AG08396 (cell line): ENCODE results near the gene CTDSP2.
"Not testable (repeated sequence)": the region's sequence is repeated elsewhere in the genome, so short reads cannot be mapped to it uniquely, and the experiment has no call there.

Source experiments
- DNase-seq: peaks from one replicate; pipeline ENCODE4 v3.0.0; 2012; ENCODE audit warnings: low spot score, mixed read lengths

The CTDSP2 gene

DNA sequence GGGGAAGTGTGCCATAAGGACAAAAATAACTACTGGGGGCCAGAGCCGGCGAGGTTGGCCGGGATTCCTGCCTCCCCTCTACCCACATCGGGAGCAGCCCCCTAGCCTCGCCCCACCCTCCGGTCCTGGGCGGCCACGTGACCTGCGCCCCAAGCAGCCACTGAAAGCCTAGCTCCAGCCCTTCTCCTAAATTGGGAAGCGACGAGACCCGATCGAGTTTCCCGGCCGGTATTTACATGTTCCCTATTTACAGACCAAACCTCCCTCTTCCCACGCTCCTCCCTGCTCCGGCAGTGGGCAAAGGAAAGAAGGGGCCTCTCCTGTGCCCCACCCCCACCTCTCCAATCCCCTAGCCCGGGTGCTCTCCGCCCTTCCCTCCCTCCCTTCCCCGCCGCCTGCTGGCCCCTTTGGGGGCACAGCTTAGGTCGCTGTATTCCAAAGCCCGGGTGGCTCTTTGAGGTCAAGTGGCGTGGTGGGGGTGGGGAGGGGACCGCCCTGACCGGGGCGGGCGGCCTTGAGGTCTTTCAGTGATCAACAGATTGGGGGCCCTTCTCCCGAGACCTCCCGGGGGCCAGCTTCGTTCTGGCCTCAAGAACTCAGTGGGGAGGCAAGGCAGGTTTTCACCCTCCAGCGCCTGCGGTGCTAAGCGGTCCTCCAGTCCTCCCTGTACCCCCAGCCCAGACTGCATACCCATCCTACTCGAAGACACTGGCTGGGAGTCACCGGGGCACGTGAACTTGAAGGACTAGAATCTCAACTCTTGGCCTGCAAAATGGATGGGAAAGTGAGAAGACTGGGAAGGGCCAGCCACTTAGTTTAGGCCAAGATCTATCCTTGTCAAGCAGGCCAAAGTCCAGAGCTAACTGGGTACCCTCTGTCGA is 6.3 kb upstream of the CTDSP2 start:
- no peak for DNase-seq

DNA sequence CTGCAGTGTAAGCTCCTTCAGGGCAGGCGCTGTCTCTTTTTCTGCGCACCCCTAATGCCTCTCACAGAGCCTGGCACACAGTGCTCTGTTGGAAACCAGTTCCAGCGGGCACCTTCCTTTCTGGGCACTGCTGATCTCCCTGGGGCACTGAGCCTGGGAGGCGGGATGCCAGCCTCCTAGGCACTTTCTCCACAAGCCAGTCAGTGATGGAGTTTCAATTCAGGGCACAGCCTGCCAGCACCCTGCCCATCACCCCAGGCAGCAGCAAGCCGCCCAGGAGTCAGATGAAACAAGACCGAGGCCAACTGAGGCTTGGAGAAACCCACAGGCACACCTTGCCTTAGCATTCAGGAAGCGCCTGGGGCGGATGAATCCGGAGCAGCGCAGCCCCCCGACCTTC is 5.7 kb upstream of the CTDSP2 start:
- DNase-seq: no peak

DNA sequence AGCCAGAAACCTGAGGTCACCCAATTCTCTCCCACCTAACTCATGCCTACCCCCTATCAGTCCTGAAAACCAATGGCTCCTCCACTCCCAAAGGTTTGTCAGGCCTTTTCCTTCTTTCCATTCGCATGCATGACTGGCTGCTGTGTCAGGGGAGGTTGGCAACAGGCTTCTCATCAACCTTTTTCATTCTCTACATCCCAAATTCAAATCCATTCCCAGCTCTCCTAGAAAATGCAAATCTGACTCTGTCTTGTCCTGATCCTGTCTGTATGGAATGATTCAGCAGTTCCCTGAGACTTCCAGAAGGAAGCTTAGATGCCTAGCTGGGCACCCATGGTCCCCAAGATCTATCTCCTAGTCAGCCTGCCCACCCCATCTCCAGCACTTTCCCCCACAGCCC is 5.0 kb upstream of the CTDSP2 start:
- no peak for DNase-seq

DNA sequence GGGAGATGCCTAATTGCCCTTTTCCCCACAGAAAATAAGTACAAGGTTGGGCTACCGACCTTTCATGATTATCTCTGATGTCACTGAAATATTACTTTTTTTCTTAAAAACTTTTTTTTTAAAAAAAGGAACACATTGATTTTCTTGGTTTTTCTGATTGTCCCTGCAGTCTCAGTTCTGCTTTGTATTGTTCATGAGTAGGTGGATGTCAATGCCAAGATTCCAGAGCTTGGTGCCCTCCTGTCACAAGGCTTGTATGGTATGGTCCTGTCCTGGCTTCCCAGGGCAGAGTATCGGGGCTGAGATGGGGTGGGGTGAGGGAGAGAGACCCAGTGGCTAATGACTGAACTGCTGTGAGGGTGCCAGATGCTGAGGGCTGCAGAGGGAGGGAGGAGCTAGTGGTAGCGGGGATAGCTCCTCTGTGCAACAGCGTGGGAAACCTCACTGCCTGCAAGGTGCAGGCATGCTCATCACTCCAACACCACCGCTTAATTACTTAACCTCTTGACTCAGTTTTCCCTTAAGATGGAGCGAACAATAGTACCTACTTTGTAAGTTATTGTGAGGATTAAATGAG is 4.4 kb upstream of the CTDSP2 start:
- no peak for DNase-seq

DNA sequence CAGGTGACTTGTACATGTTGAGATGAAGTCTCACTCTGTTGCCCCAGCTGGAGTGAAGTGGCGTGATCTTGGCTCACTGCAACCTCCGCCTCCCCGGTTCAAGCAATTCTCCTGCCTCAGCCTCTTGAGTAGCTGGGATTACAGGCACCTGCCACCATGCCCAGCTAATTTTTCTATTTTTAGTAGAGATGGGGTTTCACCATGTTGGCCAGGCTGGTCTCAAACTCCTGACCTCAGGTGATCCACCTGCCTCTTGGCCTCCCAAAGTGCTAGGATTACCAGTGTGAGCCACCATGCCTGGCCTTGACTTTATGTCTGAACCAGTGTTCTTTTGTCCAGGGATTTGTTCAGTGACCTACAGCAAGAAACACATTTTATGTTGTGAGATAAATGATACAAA is 2.9 kb upstream of the CTDSP2 start:
- not testable (repeated sequence) for DNase-seq

DNA sequence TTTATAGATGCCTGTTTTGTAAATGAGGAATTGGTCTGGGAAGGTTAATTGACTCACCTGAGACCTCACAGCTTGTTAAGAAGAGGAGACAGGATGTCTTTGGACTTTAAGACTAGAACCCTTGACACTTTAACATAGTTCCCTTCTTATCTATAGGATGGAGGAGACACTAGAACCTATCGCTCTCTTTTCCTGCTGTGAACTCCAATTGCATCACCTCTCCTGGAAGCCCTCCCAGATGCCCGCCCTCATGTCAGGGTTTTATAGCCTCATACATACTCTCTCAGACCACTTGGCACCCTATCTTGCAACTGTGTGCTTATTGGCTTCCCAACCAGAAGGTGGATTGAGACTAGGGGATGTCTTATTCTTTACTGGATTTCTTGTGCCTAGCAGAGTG is 2.5 kb upstream of the CTDSP2 start:
- no peak for DNase-seq

DNA sequence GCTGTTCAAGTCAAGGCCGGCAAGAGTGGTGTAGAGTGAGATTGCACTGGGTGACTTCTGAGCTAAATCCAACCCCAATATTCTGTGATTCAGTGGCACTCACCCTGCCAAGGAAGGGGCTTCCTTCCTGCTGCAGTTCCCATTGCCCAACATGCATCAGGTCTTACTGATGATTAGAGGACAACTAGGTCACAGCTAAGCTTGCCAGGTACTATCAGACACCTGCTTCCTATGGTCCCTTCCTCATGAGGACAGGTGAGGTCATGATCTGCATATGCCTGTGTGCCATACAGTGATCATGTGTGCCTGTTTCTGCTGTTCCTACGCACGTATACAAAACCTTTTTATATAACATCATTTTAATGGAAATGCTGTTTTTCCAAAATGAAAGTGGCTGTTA is 1.7 kb upstream of the CTDSP2 start:
- DNase-seq: no peak

DNA sequence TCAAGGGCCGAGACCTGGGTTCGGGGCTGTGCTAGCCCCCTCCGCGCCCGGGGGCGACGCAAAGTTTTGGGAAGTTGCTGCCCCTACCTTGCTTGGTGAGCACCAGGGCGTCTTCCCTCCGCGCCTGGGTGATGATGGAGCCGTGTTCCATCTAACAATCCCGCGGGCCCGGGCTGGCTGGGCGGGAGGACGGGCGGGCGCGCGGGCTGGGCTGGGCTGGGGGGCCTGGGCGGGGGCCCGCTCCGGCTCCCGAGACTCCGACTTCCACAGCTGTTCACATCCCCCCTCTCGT is 298 bp downstream of the CTDSP2 start:
- no peak for DNase-seq

DNA sequence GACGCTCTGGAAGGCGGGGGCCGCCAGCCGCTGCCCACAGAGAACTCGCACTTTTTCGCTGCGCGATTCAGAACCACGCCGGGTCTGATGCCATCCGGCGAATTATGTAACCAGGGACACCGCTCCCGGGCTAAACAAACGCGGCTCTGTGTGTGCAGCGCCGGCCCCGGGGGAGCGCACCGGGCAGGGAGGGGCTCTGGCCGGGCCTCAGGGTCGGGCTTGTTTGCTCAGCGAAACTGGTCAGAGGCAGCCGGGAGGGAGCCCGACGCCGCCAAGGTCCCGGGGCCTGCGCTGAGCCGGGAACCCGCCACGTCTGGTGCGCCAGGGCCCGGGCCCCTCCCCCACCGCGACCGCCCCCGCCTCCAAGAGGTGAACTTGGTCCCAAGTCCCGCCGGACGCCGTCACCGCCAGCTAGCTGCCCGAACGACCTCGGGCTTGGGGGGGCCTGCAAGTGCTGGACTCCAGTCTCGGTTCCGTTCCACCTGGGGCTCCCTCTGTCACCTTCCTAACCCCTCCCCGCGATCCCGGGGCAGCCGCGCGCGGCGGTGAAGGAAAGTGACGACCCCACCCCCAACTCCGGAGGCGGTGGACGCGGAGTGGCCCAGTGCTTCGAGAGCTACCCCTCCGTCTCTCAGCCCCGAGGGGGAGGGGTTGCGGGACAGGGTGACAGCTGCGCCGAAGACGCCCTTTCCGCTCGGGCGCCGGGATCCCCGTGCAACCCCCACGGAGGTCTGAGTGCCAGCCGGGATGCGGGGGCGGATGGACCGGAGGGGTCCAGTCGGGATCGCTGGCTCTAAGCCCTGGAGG is 848 bp downstream of the CTDSP2 start:
- peak; percentile 66 for DNase-seq

DNA sequence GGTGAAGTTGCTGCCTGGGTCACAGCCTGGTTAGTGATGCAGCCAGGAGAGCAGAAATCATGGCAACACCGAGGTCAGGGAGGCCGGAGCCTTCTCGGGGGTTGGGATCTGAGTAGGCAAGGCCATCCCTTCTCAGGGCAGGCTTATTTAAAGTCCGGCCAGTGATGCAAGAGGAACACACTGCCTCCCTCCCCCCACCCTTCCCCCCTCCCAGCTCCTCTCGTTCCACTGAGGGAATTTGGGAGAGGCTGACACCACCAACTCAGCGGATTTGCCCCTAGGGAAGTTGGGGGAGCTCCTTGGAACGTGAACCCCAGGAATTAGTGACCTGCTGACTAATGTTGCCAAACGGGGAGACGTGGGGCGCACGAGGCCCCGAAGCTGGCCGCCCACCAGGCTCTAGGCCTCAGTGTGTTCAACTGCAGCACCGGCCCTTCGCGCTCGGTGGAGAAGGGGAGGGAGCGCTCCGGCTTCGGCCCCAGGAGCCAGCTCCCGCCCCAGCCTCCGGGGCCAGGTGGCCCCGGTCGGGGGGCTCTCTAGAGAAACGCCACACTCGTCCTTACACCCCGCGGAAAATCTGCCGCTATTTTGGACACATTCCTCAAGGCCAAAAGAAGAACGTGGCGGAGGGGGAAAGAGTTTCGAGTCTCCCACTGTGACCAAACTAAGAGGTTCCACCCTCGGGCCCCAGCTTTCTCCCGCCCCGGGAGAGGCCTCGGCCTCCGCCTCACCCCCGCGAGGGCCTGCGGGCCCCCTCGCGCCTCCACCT is 1.6 kb downstream of the CTDSP2 start:
- DNase-seq: peak; percentile 89

DNA sequence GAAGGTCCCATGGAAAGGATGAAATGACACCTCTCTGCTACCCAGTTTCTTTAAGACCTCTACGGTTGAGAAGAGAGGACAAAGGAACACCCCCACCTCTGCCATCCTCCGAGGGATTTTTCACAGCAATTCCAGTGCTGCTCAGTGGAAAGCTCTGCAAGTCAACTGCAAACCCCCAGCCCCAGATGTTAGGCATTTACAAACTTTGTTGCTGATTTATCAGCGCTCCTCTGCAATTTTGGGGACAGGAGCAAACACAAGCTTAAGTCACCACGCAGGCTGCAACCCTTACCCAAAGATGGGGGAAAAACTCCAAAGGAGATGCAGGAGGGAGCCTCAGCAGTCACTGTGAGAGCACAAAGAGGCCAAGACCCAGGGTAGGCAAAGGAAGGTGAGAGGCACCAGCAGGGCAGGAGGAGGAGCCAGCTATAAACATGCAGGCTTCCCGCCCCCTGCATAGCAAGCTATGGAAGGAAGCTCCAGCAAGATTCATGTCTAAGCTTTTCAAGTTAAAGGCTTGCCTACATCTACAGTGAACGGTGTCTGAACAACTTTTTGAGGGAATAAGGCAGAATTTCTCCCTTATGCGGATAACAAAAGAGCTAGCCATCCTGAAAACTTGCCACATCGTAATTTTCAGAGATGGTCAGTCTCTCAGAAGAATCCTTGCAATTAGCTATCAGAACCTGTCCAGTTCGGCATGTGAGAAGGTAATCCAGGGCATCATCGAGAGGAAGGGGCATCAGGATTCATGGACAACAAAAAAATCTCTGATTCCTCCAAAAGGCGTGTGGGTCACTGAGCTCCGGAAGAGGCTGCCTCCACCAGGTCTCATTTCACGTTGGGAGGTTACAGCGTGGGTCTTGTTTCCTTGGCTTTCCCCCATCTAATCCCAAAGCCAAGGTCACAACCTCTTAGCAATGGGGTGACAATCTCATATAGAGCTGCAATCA is 3.9 kb downstream of the CTDSP2 start:
- DNase-seq: no peak

DNA sequence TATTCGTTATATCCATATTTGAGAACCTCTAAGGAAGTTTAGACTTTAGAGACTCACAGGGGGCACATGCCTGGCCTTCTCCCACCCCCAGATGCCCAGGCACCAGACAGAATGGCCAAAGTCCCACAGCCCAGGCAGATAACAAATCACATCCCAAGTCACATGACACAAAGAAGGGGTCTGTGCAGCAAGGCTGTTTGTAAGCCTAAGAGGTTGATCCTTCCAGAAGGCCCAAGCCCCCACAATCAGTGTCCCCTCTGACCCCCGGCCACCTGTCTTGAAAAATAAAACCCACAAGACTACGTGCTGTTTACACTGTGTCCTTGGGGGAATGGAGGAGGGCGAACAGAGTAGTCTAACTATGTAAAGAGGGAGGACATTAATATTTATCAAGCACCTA is 5.1 kb downstream of the CTDSP2 start:
- DNase-seq: no peak

DNA sequence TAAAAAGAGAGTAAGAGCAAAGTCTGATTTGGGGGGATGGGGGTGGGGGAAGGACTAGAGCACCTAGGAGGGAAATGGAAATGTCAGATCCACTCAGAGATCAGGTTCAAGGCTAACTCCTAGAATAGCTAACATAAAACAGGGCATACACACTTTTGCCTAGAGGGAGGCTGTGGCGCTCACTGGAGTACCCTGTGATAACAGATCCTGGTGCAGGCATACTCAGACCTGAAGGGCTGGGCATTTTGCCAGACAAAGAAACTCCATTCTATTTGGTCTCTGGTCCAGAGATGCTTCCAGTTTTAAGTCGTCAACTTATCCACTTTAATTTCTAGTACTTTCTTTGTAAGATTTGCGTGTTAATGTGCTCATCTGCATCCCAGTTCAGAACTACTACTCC is 5.8 kb downstream of the CTDSP2 start:
- DNase-seq: no peak

DNA sequence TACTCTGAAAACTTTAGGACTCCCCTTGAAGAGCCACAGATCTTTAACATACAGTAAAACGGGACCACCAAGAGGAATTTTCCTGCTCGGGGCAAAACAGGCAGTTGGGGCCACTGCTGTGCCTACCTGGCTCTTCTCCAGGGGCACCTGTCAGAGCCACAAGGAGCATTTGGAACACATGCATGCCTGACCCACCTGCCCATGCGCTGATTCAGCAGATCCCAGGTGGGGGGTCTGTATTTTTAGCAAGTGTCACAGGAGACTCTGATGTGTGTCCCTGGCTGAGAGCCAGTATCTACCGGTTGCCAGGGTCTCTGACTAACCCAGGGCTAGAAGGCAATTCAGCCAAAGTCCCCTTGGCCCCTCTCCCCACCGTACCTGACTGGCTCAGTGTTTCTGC is 6.5 kb downstream of the CTDSP2 start:
- DNase-seq: no peak

DNA sequence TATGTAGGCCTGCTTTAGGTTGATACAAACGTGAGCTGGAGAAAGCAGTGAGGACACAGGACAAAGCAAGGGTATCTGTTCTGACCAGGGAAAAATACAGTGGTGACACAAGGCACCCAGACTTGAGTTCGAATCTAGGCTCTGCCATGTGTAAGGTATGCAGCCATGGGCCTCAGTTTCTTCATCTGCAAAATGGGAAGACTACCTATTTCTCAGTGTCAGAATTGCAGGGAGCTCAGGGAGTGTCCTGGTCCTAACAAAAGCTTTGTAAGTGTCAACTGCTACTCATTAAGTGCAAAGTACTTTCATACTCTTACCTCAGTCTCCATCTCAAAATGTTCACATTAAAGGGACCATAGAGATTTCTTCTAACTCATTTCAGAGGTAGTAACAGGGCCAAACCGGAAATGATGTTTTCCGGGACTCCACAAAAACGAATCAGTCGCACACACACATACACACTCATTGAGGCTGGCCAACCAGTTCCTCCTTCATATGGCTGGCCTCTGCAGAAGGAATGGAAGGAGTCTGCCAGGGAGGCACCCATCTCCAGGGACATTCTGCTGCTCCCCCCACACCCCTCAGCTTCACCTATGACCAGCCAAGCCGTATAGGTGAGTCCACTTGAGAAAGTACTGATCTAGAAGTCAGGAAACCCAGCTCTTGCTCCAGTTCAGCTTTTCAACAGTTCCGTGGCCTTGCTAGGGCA is 7.8 kb downstream of the CTDSP2 start:
- DNase-seq: no peak

DNA sequence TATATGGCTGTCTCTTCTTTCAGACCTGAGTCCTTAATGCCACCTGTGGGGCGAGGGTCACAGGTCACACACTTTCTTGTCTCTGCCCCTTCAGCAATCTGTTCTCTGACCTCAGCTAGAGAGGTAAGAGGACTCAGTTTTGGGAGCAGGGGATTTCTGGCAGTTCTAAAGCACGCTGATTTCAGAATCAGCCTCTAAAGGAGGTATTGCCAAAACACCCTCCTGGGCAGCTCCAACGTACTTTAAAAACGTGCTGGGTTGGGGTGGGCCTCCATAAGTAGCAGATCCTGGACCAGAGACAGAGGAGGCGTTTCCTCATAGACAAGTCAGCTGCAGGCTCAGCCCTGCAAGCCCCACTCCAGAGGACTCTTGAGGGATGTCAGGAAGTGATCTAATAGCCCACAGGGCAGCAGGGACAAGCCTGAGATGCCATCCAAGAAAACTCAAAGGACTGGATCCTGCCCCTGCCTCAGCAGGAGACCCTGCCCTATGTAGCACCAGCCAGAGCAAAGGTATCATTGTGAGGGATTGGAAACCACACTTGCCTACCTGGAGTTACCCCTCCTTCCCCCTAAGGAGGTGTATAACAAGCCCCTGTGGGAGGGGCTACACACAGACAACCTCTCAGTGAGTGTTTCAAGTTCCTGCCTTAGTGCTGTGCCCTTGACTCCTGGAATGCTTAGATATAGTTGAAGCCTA is 8.5 kb downstream of the CTDSP2 start:
- peak; percentile 55 for DNase-seq

DNA sequence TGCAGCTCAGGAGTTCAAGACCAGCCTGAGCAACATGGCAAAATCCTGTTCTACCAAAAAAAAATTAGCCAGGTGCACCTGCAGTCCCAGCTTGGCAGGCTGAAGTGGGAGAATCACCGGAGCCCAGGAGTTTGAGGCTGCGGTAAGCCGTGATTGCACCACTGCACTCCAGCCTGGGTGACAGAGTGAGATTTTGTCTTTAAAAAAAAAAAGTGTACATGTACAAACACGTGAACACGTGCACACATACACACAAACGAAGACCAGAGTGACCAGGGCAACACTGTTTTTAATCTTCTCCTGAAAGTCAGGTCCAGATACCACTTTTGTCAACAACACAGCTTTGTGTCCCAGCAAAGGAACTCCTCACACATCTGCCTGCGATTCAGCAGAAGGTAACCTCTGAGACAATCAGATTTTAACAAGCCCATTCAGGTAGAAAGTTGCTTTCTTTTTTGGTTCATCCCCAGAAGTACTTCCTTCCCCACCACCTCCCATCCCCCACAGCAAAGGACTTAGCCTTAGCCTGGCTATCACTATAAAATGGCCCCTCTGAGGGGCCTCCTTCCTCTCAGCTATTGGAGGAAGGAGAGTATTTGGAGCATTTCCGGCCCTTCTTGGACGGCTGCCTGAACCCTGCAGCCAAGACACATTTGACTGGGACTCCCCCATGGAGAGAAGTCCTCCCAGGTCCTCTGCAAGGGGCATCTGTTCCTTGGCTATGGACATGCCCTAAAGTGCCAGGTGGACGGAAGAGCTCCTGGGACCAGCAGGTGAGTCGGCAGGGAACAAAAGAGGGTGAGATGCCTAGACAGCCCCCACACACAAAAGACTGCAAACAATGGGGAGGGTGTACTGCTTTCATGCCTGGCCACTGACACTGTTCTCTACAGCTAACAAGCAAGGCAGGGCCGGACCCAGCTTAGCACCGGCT is 9.8 kb downstream of the CTDSP2 start:
- DNase-seq: peak; percentile 75

DNA sequence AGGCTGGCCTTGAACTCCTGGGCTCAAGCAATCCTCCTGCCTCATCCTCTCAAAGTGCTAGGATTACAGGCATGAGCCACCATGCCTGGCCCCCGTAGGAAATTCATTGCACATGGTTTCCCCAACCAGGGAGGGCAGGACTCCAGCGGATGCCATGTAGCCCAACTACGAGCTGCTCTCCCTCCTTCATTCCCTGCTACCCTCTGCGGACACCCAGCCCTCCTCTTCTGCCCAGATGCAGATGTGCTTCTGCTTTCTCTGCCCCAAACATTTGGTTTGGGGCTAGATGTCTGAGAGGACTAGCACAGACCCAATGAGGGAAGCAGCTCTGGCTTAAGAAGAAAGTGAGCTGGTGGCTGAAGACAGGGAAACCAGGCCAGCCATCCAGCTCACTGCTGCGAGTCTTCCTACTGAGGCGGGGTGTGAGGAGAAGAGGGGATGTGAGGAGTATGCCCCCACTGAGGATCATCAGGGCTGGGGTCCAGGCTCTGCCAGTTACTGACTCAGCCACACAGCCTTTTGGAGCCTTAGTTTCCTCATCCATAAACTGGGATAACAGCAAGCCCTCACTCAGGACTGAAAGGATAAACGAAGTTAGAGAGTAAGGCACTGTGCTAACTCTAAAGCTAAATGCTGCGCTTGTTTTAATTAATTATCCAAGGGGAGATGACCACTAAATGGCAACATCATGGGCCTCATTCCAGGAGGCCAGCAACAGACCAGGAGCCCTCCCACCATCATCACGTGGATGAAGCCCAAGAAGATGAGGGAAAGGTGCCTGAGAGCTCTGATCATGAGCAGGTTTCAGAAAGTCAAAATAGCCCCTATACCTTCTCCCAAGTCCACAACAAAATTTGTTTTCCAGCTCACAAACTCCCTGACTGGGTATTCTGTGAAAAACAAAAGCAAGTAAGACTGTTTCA is 10.9 kb downstream of the CTDSP2 start:
- no peak for DNase-seq
